Right kidney (tissue), 1 donor: ENCODE data around the gene GAB2.
"Not testable (repeated sequence)": the region's sequence is repeated elsewhere in the genome, so short reads cannot be mapped to it uniquely, and the experiment has no call there.

Experiments used
- DNase-seq: peaks from one replicate; pipeline ENCODE4 v3.0.0-alpha.2; 2016

Gene GAB2

DNA sequence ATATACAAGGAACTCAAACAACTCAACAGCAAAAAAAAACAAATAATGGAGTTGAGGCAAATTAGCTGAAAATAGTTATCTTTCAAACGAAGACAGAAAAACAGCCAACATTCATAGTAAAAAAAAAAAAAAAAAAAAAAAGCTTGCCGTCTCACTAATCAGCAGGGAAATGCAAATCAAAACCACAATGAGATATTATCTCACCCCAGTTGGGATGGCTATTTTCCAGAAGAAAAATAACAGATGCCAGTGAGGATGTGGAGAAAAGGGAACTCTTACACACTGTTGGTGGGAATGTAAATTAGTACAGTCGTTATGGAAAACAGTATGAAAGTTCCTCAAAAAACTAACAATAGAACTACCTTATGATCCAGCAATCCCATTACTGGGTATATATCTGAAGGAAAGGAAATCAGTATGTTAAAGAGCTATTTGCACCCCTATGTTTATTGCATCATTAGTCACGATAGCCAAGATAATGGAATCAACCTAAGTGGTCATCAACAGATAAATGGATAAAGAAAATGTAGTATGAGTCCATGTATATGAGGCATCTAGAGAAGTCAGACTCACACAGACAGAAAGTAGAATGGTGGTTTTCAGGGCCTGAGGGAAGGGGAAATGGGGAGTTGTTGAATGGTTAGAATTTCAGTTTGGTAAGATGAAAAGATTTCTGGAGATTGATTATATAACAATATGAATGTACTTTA, 172.9 kb downstream of the GAB2 start:
- DNase-seq, result no peak

DNA sequence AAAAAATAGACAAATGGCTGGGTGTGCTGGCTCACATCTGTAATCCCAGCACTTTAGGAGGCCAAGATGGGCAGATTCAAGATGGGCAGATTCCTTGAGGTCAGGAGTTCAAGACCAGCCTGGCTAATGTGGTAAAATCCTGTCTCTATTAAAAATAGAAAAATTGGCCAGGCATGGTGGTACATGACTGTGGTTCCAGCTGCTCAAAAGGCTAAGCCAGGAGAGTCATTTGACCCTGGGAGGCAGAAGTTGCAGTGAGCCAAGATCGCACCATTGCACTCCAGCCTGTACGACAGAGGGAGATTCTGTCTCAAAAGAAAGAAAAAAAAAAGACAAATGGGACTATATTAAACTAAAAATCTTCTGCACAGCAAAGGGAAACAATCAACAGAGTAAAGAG, 173.5 kb downstream of the GAB2 start:
- DNase-seq, result no peak

DNA sequence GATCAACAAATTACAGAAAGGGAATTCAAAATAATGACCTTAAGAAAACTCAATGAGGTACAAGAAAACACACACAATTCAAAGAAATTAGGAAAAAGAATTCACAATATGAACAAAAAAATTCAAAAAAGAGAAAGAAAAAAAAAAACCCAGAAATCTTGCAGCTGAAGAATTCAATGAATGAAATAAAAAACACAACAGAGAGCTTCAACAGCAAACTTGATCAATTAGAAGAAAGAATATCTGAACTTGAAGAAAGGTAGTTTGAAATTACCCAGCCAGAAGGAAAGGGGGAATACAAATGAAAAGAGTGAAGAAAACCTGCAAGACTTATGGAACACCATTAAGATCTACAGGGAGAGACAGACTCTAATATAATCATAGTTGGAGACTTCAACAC, 176.1 kb downstream of the GAB2 start:
- no peak for DNase-seq

DNA sequence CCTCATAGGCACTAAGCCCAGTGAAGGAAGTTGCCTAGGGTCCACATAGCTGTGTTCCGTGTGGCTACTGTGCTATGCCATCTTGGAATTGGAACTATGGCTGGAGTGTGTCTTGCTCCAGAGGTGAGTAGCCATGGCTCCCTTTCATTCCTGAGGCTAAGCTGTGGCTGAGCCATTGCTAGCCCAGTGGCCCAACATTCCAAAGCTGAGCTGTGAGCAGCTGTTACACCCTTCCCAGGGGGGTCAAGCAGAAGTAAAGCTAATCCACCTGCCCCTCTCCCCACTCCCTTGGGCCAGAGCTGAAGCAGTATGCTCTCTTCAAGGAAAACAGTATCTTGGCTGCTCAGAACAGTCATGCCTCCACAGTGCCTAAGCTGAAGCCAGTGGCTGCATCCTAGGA, 177.8 kb downstream of the GAB2 start:
- DNase-seq, result no peak

GRCh38 chr11:78237293-78238046, 180.2 kb downstream of the GAB2 start:
- DNase-seq, result no peak

DNA sequence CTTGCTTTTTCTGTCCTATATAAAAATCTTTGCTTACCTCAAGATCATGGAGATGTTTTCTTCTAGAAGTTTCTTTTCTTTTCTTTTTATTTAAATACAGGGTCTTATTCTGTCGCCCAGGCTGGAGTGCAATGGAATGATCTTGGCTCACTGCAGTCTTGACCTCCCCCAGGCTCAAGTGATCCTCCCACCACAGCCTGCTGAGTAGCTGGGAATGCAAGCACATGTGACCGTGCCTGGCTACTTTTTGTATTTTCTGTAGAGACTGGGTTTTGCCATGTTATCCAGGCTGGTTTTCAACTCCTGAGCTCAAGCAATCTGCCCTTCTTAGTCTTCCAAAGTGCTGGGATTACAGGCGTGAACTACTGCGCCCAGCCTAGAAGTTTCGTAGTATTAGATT, 183.6 kb downstream of the GAB2 start:
- no peak for DNase-seq

DNA sequence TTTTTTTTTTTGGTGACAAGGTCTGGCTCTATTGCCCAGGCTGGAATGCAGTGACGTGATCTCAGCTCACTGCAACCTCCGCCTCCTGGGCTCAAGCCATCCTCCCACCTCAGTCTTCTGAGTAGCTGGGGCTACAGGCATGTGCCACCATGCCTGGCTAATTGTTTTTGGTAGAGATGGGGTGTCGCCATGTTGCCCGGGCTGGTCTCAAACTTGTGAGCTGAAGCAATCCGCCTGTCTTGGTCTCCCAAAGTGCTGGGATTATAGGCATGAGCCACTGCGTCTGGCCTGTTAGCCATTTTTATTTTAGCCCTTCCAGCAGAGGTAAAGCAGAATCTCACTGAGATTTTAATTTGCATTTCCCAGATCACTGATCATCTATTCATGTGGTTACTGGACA, 184.6 kb downstream of the GAB2 start:
- not testable (repeated sequence) for DNase-seq

- DNase-seq, result no peak
These were observed 185.6 kb downstream of the GAB2 start for GRCh38 chr11:78231962-78232501.

DNA sequence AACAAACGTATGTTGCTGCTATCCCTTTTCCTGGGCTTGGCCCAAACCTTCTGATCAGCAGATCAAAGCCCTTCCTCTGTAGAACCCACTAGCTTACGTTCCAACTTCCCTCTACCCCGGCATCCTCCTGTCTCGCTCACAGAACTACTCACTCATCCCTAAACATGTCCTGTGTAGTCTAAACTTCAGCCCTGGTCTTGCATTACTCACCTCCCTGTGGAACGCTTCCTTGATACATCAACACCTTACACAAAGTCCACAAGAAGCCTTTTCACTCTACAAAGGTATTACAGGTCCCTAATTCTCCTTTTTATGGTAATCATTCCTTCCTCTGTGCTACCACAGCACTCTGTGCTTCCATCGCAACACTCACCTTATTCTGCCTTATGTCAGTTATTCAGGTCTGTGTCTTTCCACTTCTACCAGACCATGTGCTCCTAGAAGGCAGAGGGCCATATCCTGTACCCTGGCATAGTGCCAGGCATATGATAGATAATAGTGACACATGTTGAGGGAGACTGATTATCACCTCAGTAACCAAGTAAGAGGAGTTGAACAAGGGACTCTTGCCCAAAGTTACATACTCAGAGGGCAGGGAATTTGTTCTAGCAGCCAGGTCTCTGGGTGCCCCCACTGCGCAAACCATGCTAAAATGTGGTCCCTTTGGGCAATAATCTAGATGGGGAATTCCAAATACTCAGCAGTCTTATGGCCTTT, 187.3 kb downstream of the GAB2 start:
- DNase-seq, result no peak

DNA sequence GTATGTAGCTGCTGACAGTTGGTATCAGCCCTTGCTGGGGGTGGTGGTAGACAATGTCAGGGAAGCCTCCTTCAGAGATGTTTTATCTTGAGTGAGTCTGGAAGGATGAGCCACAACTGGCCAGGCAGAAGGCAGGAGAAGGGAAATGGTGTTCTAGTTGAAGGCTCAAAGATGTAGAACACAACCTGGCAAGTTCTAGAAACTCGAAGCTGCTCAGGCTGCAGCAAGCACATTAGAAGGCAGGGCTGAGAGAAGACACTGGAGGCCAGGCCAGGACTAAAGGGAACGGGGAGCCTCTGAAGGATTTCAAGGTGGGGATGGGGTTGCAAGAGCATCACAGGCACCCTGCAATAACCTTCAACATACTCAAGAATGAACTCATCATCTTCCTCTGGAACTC, 188.5 kb downstream of the GAB2 start:
- no peak for DNase-seq

DNA sequence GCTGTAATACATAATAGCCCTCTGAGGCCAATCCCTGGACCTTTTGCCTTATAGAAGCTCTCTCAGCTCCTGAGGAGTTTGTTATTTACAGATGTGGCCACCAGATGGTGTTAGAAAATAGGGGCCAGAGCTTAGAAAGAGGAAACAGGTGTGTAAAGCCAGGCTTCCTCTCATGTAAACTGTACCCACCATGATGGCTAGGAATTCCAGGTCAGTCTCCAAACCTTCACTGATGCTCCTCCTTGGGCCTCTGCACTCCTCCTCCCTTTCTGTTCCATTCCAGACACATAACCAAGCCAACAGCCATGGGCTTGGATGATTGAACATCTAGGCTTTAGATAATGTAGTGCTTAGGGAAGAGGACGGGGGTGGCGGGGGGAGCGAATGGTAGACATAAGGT, 189.2 kb downstream of the GAB2 start:
- DNase-seq, result peak; percentile 31

DNA sequence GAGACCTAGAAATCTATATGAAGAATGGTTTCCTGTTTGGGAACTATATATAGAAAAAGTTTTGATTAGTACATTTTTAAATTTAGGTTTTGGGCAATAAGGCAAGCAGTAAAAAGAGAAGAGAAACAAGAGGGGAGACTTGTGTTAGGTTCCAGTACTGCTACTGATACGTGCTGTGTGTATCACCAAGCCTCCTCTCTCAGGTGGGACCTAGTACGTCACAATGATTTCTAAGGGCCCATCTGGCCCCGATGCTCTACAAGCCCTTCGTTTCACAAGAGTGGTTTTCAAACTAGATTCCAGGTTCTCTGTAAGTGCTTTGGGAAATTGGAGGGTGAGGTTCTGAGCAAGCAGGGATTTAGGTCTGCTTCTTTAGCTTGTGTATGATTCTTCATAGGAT, 189.7 kb downstream of the GAB2 start:
- DNase-seq, result no peak

DNA sequence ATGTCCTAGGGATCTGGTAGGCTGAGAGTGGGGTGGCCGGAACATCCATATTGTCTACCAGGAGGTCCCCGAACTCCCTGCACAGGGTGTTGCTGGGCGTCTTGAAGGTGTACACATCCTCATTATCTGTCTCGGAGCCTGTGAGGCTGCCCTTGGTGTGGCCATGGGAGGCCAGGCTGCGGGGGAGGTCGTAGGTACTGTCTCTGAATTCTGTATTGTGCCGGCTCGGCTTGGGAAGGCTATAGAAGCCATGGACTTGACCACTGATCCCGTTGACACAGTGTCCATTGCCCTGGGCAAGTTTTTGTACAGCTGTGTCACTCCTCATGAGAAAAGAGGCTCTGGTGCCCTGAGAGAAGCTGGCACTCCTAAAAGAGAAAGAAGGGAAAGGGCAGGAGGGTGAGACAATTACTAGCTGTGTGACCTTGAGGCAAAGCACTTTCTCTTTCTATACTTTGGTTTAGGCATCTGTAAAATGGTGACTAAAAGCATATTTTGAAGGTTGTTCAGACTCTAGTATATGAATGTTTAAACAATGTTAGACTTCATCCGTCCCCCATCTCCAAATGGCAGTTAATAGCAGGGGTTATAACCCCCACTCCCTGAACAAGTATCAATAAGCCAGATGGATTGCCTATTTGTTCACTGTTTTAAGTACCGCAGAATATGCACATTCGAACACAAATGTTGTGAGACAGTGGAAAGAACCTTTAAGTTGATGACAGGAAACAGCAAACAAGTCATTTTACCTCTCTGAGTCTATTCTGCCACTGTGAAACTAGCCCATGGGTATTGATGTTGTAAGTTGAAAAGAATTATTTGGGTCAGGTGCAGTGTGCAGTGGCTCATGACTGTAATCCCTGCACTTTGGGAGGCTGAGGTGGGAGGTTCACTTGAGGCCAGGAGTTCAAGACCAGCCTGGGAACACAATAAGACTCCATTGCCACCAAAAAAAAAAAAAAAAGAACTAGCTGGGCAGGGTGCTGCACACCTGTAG, 190.6 kb downstream of the GAB2 start:
- DNase-seq, result no peak

DNA sequence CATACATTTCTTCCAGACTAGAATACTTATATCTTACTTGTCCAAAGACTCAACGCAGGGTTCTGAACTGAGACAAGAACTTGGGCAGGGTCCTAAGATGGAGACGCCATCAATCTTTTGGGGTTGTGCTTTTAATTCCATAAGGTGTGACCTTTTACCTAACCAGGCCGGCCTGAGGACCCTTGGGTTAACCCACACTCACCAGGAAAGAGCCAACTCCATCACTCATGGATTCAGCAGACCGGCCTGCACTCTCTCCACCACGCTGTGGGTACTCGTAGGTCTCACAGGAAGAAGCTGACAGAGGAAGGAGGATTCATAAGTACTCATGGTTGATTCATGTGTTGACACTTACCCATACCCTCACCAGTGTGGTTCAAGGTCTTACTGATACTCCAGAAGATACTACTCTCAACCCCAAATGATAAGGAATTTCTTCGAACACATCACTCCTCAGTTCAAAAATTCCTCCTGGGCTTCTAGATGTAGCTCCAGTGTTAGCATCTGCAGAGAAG, 192.7 kb downstream of the GAB2 start:
- DNase-seq, result no peak

DNA sequence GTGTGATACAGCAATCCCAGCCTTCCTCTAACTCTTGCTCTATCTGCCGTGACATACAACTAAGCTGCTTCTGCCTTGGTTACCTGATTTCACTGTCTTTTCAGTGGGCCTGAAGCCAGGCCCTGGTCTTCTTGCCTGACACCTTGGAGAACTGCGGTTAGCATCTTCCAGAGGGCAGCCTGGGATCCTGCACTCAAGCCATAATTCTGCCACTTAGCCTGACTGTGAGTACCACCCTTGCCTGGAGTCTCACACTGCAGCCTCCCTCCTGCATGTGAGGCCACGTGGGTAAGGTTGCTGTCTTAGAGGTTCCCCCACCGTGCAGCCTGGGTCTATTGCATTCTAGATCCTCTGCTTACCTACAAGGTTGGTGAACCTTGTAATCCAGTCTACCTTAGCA, 193.1 kb downstream of the GAB2 start:
- no peak for DNase-seq

DNA sequence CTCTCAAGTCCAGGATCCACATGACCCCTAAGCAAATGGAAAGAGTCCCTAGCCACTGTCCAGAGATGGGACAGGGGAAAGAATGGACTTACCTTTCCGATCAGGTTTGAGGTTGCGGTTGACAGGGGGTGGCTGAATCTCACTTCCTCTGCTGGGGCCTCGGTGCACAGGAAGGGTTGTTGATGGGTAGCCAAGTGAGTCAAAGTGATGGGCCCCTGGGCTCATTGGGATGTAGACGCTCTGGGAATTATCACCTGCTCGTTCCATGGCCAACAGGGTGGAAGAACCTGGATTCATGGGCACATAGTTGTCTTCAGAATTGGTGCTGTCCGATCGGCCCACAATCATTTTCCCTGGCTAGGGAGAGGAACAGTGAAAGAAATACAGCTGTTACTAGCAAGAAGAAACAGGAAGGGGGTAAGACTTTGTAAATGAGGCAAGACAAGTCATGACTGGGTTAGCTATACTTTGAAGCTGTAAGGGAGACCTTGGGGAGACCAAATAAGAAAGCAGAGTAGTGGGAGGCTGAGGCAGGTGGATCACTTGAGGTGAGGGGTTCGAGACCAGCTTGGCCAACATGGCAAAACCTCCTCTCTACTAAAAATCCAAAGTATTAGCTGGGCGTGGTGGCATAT, 194.2 kb downstream of the GAB2 start:
- no peak for DNase-seq

GRCh38 chr11:78222726-78223125, 194.9 kb downstream of the GAB2 start:
- not testable (repeated sequence) for DNase-seq

GRCh38 chr11:78221396-78222315, 196.0 kb downstream of the GAB2 start:
- DNase-seq, result no peak

DNA sequence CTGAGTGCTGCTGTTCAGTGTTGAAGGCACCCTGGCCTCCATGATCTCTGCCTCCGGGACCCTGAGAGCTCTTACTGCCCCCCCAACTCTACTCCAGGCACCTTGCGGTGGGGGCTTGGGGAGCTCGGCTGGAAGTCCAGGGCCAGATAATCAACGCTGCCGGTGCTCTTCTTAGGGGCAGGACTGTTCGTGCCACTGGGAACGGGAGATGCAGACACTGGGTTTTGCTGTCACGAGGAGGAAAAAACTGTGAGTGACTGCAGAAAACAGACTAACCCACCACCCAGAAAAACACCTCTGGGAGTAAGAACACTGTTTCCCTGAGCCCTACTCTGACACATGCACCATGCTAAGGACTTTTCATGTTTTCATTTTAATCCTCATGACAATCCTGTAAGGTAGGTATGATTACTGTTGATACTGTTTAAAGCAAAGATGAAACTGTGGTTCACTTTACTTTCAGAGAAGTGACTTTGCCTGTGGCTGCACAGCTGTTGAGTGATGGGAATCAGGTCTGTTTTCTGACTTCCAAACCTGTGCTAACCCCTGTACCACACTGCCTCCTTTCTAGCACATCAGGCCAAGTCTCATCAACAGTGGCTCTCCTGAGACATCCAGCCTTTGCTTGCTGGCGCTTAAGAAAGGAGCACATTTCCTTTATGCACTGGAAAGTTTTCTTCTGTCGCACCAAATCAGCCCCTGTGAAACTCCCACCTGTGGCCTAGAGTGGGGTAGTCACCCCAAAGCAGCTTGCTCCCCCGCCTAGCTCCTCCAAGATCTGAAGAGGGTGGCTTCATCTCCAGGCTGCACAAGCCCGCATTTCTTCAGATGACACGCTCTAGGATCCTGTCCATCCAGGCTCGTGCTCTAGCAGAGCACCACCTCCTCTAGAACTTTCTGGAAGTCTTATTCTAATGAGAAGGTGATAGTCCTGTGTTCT, 197.1 kb downstream of the GAB2 start:
- DNase-seq, result no peak
